Superior temporal gyrus (tissue), 1 donor: Measurements from ENCODE around the gene CREG2.
"Not testable (repeated sequence)": the region's sequence is repeated elsewhere in the genome, so short reads cannot be mapped to it uniquely, and the experiment has no call there.

Experiments
- DNase-seq: peaks from one replicate; pipeline ENCODE4 v3.0.0-alpha.2; 2016; ENCODE audit errors: extremely low spot score

Gene CREG2

GRCh38 chr2:101374821-101375561 is 12.3 kb downstream of the CREG2 start:
- no peak for DNase-seq

- no peak for DNase-seq
These were observed 14.5 kb downstream of the CREG2 start for GRCh38 chr2:101372792-101373191.

- no peak for DNase-seq
These were observed 15.7 kb downstream of the CREG2 start for GRCh38 chr2:101371636-101372035.

GRCh38 chr2:101369100-101369499 is 18.2 kb downstream of the CREG2 start:
- no peak for DNase-seq

- no peak for DNase-seq
These were observed 18.9 kb downstream of the CREG2 start for GRCh38 chr2:101368376-101368775.

GRCh38 chr2:101367508-101367907 is 19.8 kb downstream of the CREG2 start:
- no peak for DNase-seq

GRCh38 chr2:101364878-101365277 is 22.4 kb downstream of the CREG2 start:
- peak; percentile 66 for DNase-seq

- DNase-seq: no peak
These were observed 24.5 kb downstream of the CREG2 start for GRCh38 chr2:101362777-101363176.

- DNase-seq: no peak
These were observed 25.0 kb downstream of the CREG2 start for GRCh38 chr2:101362316-101362715.

- no peak for DNase-seq
These were observed 25.8 kb downstream of the CREG2 start for GRCh38 chr2:101361522-101361921.

GRCh38 chr2:101361121-101361520 is 26.2 kb downstream of the CREG2 start:
- no peak for DNase-seq

GRCh38 chr2:101360232-101360631 is 27.1 kb downstream of the CREG2 start:
- DNase-seq: no peak

- DNase-seq: no peak
These were observed 27.8 kb downstream of the CREG2 start for GRCh38 chr2:101359410-101359954.

GRCh38 chr2:101357376-101357775 is 29.9 kb downstream of the CREG2 start:
- DNase-seq: no peak

- DNase-seq: no peak
These were observed 30.8 kb downstream of the CREG2 start for GRCh38 chr2:101356521-101356920.

GRCh38 chr2:101356055-101356454 is 31.2 kb downstream of the CREG2 start:
- DNase-seq: no peak

GRCh38 chr2:101355401-101356054 is 31.8 kb downstream of the CREG2 start:
- no peak for DNase-seq

GRCh38 chr2:101354420-101355311 is 32.6 kb downstream of the CREG2 start:
- no peak for DNase-seq

GRCh38 chr2:101352631-101353030 is 34.7 kb downstream of the CREG2 start:
- not testable (repeated sequence) for DNase-seq

- DNase-seq: no peak
These were observed 36.1 kb downstream of the CREG2 start for GRCh38 chr2:101351207-101351606.

GRCh38 chr2:101349893-101350662 is 37.2 kb downstream of the CREG2 start:
- peak; percentile 88 for DNase-seq
